GM21529 (cell line): ENCODE measurements around the gene LTC4S.
"Not testable (repeated sequence)": the region's sequence is repeated elsewhere in the genome, so short reads cannot be mapped to it uniquely, and the experiment has no call there.

Source experiments
- ATAC-seq: cut with Tn5 transposase; IDR thresholded peaks from one replicate; pipeline ENCODE4 v1.9.1; 2021; ENCODE audit not compliant: unreplicated experiment

LTC4S gene

DNA sequence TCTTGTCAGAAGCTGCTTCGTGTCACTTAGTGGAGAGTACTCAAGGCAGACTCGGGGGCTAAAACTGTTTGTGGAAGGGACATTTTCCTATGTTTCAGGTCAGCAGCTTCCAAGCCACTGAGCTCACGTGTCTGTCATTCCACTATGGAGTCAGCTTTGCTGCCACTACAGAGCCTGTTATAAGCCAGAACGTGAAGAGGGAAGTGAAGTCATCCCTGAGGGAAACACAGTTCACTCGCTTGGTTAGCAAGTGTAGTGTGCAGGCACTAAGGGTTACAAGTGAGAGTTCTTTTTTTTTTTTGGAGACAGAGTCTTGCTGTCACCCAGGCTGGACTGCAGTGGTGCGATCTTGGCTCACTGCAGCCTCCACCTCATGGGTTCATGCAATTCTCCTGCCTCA, 24.5 kb upstream of the LTC4S start:
- ATAC-seq: no peak

DNA sequence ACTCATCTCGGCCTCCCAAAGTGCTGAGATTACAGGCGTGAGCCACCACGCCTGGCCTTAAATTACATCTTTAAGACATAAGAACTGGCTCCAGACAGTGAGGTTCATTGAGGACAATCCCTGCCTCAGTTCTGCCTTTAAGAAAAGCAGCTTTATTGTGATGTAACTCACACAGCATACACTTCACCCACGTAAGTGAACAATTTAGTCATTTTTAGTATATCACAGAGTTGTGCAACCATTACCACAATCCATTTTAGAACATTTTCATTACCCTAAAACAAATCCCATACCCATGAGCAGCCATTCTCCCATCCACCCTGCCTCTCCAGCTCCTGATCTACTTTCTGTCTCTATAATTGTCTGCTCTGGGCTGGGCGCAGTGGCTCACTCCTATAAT, 24.0 kb upstream of the LTC4S start:
- ATAC-seq: no peak

DNA sequence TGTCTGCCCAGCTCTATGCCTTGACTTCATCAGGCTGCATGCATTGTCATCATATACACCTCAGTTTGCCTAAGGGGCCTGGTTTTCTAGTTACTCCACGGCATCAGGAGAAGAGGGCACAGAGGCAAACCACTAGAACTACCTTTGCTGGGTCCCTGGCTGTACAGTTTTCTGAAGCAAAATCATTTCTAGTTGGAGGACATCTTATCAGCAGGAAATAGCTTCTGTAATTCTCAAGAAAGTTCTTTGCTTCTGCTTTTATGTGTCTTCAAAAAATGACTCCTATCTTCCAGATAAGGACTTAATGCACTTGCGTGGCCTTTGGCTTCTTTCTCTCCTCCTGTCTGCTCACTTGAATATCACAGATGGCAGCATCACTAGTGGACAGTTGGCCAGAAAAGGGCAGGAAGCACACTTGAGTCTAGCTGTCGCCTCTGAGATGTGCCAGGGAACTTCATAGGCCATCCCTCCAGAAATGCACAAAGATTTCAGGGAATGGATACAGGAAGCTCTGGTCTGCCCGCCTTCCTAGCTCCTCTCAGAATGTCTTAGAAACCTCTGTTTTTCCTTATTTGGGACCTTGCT, 22.4 kb upstream of the LTC4S start:
- ATAC-seq: no peak

DNA sequence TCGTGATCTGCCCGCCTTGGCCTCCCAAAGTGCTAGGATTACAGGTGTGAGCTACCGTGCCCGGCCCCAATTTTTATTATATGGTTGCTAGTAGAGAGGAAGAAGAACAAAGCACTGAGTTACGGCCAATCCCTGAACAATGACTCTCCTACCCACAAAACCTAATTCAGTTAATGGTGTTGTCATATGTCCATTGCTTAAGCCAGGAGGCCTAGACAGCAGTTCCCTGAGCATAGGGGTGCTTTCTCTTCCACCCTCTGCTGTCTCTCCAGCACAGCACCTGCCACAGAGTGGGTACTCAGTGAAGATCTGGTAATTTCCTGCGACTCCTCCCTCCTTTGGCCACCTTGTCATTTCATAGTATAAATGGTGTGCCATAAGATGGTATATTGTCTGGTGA, 21.4 kb upstream of the LTC4S start:
- ATAC-seq: no peak

DNA sequence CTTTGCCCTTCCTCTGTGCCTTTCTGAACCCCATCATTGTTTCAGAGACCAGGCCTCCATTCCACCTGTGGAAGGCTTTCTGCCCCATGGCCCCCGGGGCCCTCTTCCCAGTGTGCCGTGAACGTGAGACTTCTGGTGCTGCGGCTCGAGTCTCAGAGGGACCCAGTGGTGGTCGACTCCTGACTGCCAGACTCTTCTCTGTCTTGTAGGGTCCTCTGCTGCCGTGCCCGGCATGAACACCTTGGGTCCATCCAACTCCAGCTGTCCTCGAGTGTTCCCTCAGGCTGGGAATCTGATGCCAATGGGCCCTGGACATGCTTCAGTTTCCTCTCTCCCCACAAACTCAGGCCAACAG, 20.1 kb upstream of the LTC4S start:
- ATAC-seq: no peak

DNA sequence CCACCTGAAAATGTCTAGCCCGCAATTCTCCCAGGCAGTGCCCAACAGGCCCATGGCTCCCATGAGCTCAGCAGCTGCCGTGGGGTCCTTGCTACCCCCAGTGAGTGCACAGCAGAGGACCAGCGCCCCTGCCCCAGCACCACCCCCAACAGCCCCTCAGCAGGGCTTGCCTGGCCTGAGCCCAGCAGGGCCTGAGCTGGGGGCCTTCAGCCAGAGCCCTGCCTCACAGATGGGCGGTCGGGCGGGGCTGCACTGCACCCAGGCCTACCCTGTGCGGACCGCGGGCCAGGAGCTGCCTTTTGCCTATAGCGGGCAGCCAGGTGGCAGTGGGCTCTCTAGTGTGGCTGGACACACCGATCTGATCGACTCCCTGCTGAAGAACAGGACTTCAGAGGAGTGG, 19.3 kb upstream of the LTC4S start:
- no peak for ATAC-seq

DNA sequence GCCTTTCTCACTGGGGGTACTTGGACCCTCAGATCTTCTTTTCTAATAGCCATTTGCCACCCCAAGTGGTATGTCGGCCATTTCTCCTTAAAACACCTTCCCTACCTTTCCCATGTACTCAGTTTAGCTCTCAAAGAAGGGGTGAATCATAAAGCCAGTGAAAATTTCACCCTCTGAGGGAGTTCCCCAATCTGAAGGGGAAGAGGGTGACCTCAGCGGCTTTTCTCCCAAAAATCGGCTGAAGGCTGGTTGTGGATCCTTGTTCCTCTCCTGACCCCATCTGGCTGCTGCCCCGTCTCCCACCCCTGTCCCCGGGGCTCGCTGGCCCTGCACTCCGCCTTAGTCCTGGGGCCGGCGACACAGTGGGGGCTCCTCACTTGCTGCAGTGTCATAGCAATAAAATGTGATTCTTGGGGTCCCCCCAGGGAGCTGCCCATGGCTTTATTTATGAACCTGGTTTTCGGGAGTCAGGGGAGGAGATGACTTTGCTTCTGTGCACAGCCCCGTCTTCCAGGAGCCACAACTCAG, 17.3 kb upstream of the LTC4S start:
- ATAC-seq: no peak

DNA sequence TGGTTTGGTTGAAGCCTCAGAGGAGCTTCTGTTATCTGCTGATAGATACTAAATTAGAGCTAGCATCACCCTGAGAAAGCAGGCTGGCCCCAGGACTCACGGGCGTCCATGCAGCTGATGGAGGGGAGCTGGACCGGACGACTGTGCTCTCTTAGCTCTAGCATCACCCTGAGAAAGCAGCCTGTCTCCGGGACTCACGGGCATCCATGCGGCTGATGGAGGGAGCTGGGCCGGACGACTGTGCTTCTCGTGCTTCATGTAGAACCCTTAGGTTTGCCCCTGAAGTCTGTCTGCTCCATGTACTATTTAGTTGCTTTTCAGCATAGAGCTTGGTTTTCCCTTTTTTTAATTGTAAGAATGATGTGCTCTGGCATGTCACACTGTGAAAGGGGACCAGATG, 16.3 kb upstream of the LTC4S start:
- no peak for ATAC-seq

DNA sequence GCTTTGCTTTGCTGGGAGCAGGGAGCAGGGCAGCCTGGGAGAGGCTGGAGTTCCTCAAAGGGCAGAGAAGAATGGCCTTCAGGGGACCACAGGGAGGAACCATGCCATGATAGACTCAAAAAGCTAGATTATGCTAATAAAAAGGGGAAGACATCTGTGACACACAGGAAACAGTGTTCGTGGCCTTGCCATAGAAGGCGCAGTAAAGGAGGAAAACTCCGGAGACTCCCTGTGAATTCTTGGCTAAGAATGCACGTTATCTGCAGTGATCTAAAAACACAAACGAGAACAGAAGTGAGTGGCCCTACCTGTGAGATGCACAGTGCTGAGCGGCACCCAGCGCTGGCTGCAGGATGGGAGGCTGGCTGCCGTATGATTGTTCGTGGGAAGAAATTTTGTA, 15.9 kb upstream of the LTC4S start:
- ATAC-seq: no peak

DNA sequence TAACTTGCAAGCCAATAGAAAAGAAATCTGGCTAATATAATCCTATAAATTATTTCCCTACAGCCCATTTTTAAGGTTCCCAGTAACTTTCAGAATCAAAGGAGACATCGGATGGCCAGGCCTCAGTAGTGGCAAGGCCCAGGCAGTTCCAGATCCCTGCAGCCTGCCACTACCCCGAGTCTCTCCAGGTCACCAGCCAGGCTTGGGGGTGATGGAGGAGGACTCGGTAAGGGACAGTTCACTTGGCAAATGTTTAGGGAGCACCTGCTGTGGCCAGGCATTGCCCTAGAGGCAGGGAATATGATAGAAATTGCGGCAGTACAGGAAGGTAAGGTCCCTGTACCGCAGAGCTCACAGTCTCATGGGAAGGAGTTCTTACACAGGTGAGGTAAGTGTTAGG, 15.2 kb upstream of the LTC4S start:
- no peak for ATAC-seq

DNA sequence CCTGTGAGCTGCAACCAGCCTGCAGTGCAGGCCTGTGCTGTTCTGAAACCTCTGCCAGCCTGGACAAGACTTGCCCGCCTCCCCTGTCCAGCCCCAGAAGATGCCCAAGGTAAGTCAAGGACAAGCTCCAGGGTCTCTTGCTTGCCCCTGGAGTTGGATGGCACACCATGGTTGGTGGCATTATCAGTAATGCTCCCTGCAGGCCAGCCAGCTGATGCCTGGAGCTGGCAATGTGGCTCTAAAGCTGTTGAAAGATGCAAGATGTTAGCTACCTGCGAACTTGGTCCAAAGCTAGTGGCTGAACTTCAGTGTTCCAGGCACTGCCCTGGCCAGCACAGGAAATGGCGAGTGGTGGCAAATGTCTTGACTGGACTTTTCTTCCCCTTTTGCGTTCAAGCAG, 14.0 kb upstream of the LTC4S start:
- no peak for ATAC-seq

DNA sequence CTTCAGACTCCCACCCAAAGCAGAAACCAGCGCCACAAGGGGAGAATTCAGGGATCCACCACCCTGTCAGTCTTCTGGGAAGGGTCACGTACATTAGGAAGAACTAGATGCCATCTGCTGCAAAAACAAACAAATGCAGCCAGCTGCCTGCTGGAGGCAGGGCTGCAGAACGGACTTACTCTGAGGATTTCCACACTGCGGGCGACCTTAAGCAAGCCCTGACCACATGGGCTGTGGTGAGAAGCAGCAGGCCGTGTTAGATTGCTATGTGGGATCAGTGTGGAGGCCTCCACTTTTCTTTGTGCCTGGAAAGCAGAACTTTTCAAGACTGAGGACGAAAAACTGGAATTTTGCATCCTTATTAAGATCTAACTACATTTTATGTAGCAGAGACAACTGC, 13.4 kb upstream of the LTC4S start:
- no peak for ATAC-seq

DNA sequence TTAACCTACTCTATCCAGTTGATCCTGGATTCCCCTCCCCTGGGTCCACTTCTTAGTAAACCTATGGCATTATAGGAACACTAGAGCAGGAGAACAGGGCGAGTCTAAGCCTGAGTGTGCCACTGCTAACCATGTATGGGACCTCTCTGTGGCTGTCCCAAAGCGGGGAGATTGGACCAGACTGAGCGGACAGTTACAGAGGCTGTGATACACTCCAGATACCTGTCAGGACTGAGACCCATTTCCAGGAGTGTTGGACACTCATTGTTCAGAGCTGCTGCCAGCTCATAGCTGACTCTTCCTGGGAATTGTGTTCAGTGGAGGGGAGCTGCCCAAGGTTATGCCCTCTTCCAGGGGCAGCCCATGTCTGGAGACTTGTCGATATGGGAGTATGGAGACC, 11.9 kb upstream of the LTC4S start:
- ATAC-seq: no peak

DNA sequence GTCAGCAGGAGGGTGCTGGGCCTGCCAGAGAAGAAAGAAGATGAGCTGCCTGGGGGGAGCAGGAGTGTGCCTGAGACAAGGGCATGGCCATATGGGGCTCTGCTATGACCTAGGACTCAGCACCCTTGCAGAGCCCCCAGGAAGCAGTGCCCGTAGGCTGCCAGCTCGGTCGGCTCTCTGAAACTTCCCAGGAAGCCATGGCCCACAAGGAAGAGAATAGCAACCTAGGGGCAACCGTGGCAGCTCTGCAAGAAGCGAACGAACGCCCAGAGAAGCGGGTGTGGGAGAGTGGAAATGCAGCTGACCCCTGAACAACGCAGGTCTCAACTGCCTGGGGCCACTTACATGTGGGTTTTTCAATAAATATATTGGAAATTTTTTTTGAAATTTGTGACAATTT, 10.7 kb upstream of the LTC4S start:
- ATAC-seq: no peak

DNA sequence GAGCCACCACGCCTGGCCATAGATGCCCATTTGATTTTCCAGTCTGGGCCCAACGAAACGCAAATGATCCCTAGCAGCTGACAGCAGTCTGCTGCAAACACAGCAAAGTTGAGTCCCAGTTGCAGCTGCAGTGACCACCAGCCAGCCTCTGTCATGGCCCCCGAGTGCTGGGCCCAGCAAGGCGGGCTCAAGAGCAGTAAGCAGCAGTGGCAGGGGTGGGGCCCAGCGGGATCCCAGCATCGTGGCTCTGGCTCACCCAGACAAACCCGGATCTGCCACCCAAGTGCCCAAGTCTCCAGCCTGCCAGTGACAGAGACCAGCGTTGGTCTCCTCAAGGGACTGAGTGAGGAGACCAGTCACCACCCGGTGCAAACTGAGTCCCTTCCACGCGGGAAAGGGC, 6.9 kb upstream of the LTC4S start:
- no peak for ATAC-seq

DNA sequence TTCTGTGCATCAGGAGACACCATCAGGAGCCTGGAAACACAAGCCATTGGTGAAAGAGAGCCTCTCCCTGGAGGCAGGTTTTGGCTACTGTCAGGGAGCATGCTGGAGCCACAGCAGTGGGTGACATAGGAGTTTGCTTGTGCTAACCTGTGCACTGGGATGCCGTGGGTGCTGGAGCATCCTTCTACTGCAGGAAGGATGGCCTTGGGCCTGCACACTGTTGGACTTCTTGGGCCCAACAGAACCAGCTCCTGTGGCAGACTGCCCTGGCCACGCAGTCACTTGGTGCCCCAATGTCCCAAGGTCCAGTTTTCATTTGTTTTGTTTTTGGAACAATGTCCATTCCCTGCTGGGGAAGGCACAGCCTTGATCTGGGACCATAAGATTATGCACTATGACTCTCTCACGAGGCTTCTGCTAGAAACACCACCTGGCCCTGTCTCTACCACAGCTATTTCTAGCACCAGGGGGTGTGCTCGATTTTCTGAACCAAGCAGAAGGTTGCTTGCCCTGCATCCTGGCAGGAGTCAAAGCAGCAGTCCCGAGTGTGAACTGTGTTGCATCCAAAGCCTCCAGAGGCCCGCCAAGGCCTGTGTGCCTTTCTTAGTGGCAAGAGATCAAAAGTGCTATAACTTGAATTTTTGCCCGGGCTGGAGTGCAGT, 5.5 kb upstream of the LTC4S start:
- ATAC-seq: no peak

DNA sequence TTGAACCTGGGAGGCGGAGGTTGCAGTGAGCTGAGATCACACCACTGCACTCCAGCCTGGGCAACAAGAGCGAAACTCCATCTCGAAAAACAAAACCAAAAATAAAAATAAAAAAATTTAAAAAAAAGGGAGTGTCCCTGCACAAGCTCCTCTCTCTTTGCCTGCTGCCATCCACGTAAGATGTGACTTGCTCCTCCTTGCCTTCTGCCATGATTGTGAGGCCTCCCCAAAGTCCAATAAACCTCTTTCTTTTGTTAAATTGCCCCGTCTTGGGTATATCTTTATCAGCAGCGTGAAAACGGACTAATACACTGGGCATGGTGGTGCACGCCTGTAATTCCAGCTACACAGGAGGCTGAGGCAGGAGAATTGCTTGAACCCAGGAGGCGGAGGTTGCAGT, 4.5 kb upstream of the LTC4S start:
- not testable (repeated sequence) for ATAC-seq

DNA sequence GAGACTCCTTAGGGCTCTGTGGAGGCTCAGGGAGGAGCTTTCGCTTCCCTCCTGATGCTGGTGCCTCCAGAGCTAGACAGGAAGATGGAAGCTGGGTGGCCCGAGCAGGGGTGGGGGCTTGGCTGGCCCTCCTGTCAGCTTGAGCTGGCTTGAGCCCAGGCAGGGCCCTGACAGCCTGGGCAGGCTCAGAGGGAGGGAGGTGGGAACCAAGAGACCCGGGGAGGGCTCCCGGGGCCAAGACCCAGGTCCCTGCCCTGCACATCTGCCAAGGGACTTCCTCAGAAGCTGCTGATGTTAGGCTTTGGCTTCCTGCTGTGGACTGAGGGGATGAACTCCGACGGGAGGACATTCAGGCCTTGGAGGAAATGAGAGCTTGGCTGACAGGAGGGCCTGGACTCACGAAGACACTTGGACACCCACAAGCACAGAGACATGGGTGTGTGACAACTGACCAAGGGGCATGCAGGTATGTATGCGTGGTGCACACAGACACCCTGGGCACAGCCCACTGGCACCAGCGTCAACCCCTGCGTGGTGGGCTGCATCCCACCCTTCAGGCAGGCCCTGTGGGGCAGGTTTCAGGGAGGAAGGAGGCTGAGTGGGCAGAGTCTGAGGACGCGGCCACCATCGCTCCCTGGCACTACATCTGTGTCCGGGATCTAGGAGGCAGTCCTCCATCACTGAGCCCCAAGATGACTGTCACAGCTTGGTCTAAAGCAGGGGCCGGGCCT, 1.7 kb upstream of the LTC4S start:
- no peak for ATAC-seq

DNA sequence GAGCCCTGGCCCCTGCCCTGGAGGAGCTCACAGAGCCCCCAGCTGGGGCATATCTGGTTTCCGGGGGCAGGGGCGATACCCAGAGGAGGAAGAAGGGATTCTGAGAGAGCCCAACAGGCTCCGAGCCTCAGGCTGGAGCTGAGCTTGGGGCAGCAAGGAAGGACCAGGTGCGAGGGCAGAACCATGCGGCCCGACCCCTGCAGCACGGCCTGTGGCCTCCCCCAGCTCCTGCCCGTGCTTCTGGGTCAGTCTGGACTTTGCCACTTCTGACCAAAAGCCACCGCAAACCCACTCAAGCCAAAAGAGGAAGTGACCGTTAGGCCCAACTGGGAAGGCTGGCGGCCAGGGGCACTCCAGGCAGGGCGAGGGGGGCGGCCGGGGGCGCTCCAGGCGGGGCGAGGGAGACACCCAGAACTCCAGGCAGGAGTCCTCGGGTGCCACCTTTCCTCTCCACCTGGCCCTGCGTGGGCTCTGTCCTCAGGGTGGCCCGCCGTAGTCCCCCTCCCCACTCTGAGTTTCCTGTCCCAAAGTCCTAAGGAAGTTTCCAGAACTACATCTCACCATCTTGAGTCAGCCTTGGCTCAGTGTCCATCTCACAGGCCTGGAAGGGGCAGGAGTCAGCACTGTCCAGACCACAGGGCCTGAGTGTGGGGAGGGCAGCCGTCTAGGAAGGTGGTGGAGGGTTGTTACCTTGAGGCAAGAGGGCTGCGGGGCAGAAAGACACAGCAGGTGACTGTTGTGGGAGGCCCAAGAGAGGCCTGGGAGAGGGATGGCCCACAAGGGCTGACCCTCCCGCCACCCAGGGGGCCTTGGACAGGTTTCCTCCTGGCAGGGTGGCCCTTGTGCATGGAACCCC, 946 bp upstream of the LTC4S start:
- ATAC-seq: no peak

DNA sequence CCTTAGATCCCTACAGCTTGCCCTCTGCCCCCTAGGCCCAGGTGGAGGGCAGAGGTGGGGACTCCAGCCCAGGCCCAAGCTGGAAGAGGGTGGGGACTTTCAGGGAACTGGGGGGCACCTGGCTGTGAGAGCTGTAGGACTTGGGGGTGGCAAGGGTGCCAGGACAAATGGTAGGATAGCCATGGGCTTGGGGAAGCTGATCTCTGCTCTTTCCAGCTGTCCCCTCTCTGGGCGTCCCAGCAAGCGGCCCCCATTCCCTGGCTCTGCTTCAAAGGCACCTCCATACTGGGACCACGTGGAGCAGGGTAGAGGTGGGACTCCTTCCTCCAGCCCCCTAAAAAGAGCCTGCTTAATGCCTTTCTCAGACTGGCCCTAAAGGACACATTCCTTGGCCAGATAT, 385 bp downstream of the LTC4S start:
- ATAC-seq: no peak

DNA sequence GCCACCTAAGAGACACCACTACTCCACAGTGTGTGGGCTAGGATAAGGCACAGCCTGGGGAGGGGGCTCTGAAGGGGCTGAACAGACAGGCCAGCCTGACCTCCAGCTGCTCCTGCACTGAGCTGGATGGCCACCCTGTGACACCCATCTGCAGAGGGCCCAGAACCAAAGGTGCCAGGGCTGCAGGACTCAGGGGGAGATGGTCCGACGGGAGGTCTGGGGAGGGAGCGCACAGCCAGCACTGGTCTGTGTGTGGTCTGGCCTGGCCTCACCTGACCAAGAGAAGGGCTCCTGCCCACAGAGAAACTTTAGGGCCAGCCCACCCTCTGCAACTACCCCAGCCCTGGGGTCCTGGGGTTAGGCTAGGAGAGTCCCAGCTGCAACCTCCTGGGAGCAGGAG, 789 bp downstream of the LTC4S start:
- no peak for ATAC-seq
